CD8-positive, alpha-beta memory T cell (primary cell): Measurements from ENCODE around the gene SPDYE16. TPM values are rescaled to one million over a fixed set of nuclear protein-coding genes. Genes with fewer than 3 reads are reported as not detected.
A peak's percentile ranks its signal among the peaks of the same experiment; 100 is the strongest.
"Not testable (repeated sequence)": the region's sequence is repeated elsewhere in the genome, so short reads cannot be mapped to it uniquely, and the experiment has no call there.

ENCODE experiments used
- CTCF ChIA-PET: fragments of 350-600 bp; sonication (Branson Sonifier 250); formaldehyde crosslinking; loops from one replicate; lab custom pipeline; 2021; ENCODE audit warnings: antibody characterized with exemption; lab: Charles Lee
- POLR2A ChIA-PET: fragments of 350-600 bp; sonication (Branson Sonifier 250); formaldehyde crosslinking; loops from one replicate; lab custom pipeline; 2021; ENCODE audit warnings: antibody characterized with exemption; lab: Charles Lee
- DNase-seq, 5 donors: peaks; one replicate each; pipeline versions ENCODE4 v3.0.0 to v3.0.0-alpha.2; 2020 to 2022; ENCODE audit warnings: mixed read lengths in 1 of 5
- H3K27ac ChIP-seq: one replicate; pipeline ENCODE4 v1.7.0; 2013; ENCODE audit warnings: low read depth, mild to moderate bottlenecking, low read length, moderate library complexity
- H3K27me3 ChIP-seq: 2 replicates; pipeline ENCODE4 v1.7.0; 2013; ENCODE audit warnings: low read length, mild to moderate bottlenecking; ENCODE audit not compliant: insufficient read depth, poor library complexity, severe bottlenecking
- H3K36me3 ChIP-seq: 2 replicates; pipeline ENCODE4 v1.7.0; 2013; ENCODE audit warnings: mild to moderate bottlenecking, low read length, moderate library complexity; ENCODE audit not compliant: insufficient read depth
- H3K4me1 ChIP-seq: 2 replicates; pipeline ENCODE4 v1.7.0; 2013; ENCODE audit warnings: mild to moderate bottlenecking, low read length, moderate library complexity; ENCODE audit not compliant: insufficient read depth
- H3K4me3 ChIP-seq: 2 replicates; pipeline ENCODE4 v1.7.0; 2013; ENCODE audit warnings: mild to moderate bottlenecking, low read length
- H3K9me3 ChIP-seq: 2 replicates; pipeline ENCODE4 v1.7.0; 2013; ENCODE audit warnings: mild to moderate bottlenecking, low read length
- H3K27ac Mint-ChIP-seq, 8 donors: one replicate each; pipeline ENCODE4 v1.8.0; 2020 to 2021; ENCODE audit warnings: mixed read lengths in 8 of 8, mild to moderate bottlenecking in 6 of 8, inconsistent platforms in 3 of 8, moderate library complexity in 3 of 8
- H3K27me3 Mint-ChIP-seq, 2 donors: one replicate each; pipeline ENCODE4 v1.8.0; 2020 to 2021; ENCODE audit warnings: mixed read lengths in 2 of 2, mild to moderate bottlenecking in 1 of 2, moderate library complexity in 1 of 2
- H3K36me3 Mint-ChIP-seq, 3 donors: one replicate each; pipeline ENCODE4 v1.8.0; 2020 to 2021; ENCODE audit warnings: mixed read lengths in 3 of 3, inconsistent platforms in 1 of 3, mild to moderate bottlenecking in 1 of 3
- H3K4me1 Mint-ChIP-seq, 3 donors: one replicate each; pipeline ENCODE4 v1.8.0; 2020 to 2021; ENCODE audit warnings: mixed read lengths in 3 of 3, inconsistent platforms in 1 of 3, mild to moderate bottlenecking in 1 of 3
- H3K4me3 Mint-ChIP-seq, 7 donors: one replicate each; pipeline ENCODE4 v1.8.0; 2020 to 2021; ENCODE audit warnings: mixed read lengths in 7 of 7, mild to moderate bottlenecking in 6 of 7, moderate library complexity in 4 of 7, inconsistent platforms in 2 of 7
- H3K9me3 Mint-ChIP-seq, 5 donors: one replicate each; pipeline ENCODE4 v1.8.0; 2020 to 2022; ENCODE audit warnings: mixed read lengths in 5 of 5, mild to moderate bottlenecking in 3 of 5, moderate library complexity in 2 of 5, inconsistent platforms in 1 of 5
- polyA plus RNA-seq: library from polyadenylated mRNA; unstranded; fragments of 300-500 nt; fragmentation: Illumina TruSeq; gene quantifications from one replicate; pipeline ENCODE4 v1.2.3, GENCODE V29; 2021
- total RNA-seq, 2 experiments: library from RNA; stranded (reverse); gene quantifications; one replicate each; pipeline ENCODE4 v1.2.3, GENCODE V29; 2021

The SPDYE16 gene
- total and polyA plus RNA-seq, 3 experiments from 2014 or later, result 0.13 to 0.42 (median 0.20) TPM

- POLR2A ChIA-PET, H3K4me3 Mint-ChIP-seq, DNase-seq: not testable (repeated sequence)
Measured at GRCh38 chr7:76526183-76526582, 16.9 kb downstream of the SPDYE16 start.

GRCh38 chr7:76516932-76517331 is 26.2 kb downstream of the SPDYE16 start:
- H3K9me3 Mint-ChIP-seq, H3K27me3 Mint-ChIP-seq, H3K27ac Mint-ChIP-seq, H3K9me3 ChIP-seq, DNase-seq, H3K27ac ChIP-seq, H3K27me3 ChIP-seq, H3K4me1 Mint-ChIP-seq, H3K4me3 ChIP-seq, H3K36me3 Mint-ChIP-seq, CTCF ChIA-PET, H3K36me3 ChIP-seq, H3K4me3 Mint-ChIP-seq, H3K4me1 ChIP-seq, POLR2A ChIA-PET: not testable (repeated sequence)

More at GRCh38 chr7:76526183-76526582, 16.9 kb downstream of the SPDYE16 start:
- H3K27ac ChIP-seq, H3K27ac Mint-ChIP-seq, H3K4me1 ChIP-seq, H3K36me3 Mint-ChIP-seq, H3K9me3 ChIP-seq, H3K9me3 Mint-ChIP-seq, CTCF ChIA-PET, H3K4me1 Mint-ChIP-seq, H3K27me3 ChIP-seq, H3K36me3 ChIP-seq, H3K4me3 ChIP-seq, H3K27me3 Mint-ChIP-seq: not testable (repeated sequence)

GRCh38 chr7:76515999-76516443 is 27.1 kb downstream of the SPDYE16 start:
- Histone ChIP-seq H3K4me1 (no peaks in the 10 kb centered on the region), H3K27ac (no peak overlapping the region), H3K4me3 (no peak overlapping the region), H3K27me3 (no peaks in the 10 kb centered on the region), H3K9me3 (no peaks in the 10 kb centered on the region), H3K36me3 (no peaks in the 10 kb centered on the region)
- H3K36me3 Mint-ChIP-seq, result no peaks in the 10 kb centered on the region
- H3K4me1 Mint-ChIP-seq, result no peaks in the 10 kb centered on the region
- DNase-seq, result peak in 4 of 5 donors; percentile 21 to 37 (median 28)
- H3K4me3 Mint-ChIP-seq, result no peak overlapping the region
- CTCF ChIA-PET, result no interaction called here
- H3K27ac Mint-ChIP-seq, result no peak overlapping the region
- H3K9me3 Mint-ChIP-seq, result no peaks in the 10 kb centered on the region
- H3K27me3 Mint-ChIP-seq, result peaks cover 0 to 3% of the 10 kb centered on the region in 2 donors
- POLR2A ChIA-PET, result no interaction called here

GRCh38 chr7:76514926-76515771 is 27.9 kb downstream of the SPDYE16 start:
- ChIA-PET POLR2A (interaction anchor here (0.6 kb wide), 1 partner anchor 736 kb away, joined by 3 read pairs; no protein-coding TSS in a partner anchor), CTCF (no interaction called here)
- Mint-ChIP-seq H3K36me3 (no peaks in the 10 kb centered on the region), H3K27ac (no peak overlapping the region), H3K4me3 (no peak overlapping the region), H3K9me3 (no peaks in the 10 kb centered on the region), H3K27me3 (peaks cover 0 to 3% of the 10 kb centered on the region in 2 donors), H3K4me1 (no peaks in the 10 kb centered on the region)
- DNase-seq, result no peak
- no peak overlapping the region for H3K4me3 ChIP-seq
- H3K9me3 ChIP-seq, result no peaks in the 10 kb centered on the region
- no peaks in the 10 kb centered on the region for H3K36me3 ChIP-seq
- H3K4me1 ChIP-seq, result no peaks in the 10 kb centered on the region
- no peaks in the 10 kb centered on the region for H3K27me3 ChIP-seq
- no peak overlapping the region for H3K27ac ChIP-seq

GRCh38 chr7:76513817-76514799 is 29.0 kb downstream of the SPDYE16 start:
- Histone ChIP-seq H3K4me3 (no peak overlapping the region), H3K27me3 (no peaks in the 10 kb centered on the region), H3K4me1 (no peaks in the 10 kb centered on the region), H3K36me3 (no peaks in the 10 kb centered on the region), H3K27ac (no peak overlapping the region), H3K9me3 (no peaks in the 10 kb centered on the region)
- ChIA-PET CTCF (no interaction called here), POLR2A (interaction anchor here (0.6 kb wide), 1 partner anchor 737 kb away, joined by 3 read pairs; no protein-coding TSS in a partner anchor)
- Mint-ChIP-seq H3K9me3 (no peaks in the 10 kb centered on the region), H3K4me1 (no peaks in the 10 kb centered on the region), H3K27ac (no peak overlapping the region), H3K4me3 (no peak overlapping the region), H3K27me3 (peaks cover 0 to 4% of the 10 kb centered on the region in 2 donors), H3K36me3 (no peaks in the 10 kb centered on the region)
- DNase-seq, result no peak

GRCh38 chr7:76512941-76513816 is 29.9 kb downstream of the SPDYE16 start:
- no peak for DNase-seq
- Mint-ChIP-seq H3K4me3 (no peak overlapping the region), H3K4me1 (no peaks in the 10 kb centered on the region), H3K27ac (no peak overlapping the region), H3K27me3 (peaks cover 0 to 4% of the 10 kb centered on the region in 2 donors), H3K9me3 (no peaks in the 10 kb centered on the region), H3K36me3 (no peaks in the 10 kb centered on the region)
- H3K36me3 ChIP-seq, result no peaks in the 10 kb centered on the region
- H3K4me1 ChIP-seq, result no peaks in the 10 kb centered on the region
- POLR2A ChIA-PET, result no interaction called here
- H3K27ac ChIP-seq, result no peak overlapping the region
- H3K9me3 ChIP-seq, result no peaks in the 10 kb centered on the region
- no peak overlapping the region for H3K4me3 ChIP-seq
- H3K27me3 ChIP-seq, result no peaks in the 10 kb centered on the region
- CTCF ChIA-PET, result no interaction called here

- H3K9me3 ChIP-seq, H3K4me3 Mint-ChIP-seq, CTCF ChIA-PET, POLR2A ChIA-PET, H3K4me3 ChIP-seq, H3K27ac ChIP-seq, H3K27me3 Mint-ChIP-seq, H3K4me1 Mint-ChIP-seq, H3K4me1 ChIP-seq, DNase-seq, H3K27me3 ChIP-seq, H3K36me3 ChIP-seq, H3K27ac Mint-ChIP-seq, H3K9me3 Mint-ChIP-seq, H3K36me3 Mint-ChIP-seq: not testable (repeated sequence)
Measured at GRCh38 chr7:76511911-76512885, 30.9 kb downstream of the SPDYE16 start.
